Measurements from ENCODE around the gene RNF135.
"Not testable (repeated sequence)": the region's sequence is repeated elsewhere in the genome, so short reads cannot be mapped to it uniquely, and the experiment has no call there.

RNF135 gene

DNA sequence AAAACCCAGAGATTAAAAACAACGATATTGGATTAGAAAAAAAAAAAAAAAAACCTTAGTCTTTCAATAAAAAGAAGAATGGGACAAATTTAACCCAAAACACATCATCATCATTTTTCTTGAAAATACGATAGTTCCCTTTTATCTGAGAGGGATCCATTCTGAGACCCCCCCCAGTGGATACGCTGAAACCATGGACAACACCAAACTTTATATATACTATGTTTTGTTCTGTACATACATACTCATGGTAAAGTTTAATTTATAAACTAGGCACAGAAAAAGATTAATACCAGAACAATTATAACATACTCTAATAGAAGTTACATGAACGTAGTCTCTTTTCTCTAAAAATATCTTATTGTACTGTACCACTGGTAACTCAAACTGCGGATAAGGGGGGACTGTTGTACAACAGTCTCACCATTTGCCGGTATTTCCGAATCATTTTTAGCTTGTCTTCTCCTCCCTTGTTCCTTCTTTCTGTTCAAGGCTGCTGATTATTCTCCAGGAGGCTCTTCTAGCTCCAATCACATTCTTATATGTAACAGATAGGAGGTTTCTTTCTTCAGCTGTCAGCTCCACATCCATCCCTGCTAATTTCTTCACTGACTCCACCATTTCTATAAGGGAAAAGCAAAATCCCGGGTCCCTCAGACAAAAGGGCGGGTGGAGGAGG lies 37.0 kb downstream of the RNF135 start:
- Mint-ChIP-seq H3K27ac (peak overlapping the region; percentile 96), H3K27me3 (no peaks in the 10 kb centered on the region), H3K36me3 (peaks cover 18% of the 10 kb centered on the region)

DNA sequence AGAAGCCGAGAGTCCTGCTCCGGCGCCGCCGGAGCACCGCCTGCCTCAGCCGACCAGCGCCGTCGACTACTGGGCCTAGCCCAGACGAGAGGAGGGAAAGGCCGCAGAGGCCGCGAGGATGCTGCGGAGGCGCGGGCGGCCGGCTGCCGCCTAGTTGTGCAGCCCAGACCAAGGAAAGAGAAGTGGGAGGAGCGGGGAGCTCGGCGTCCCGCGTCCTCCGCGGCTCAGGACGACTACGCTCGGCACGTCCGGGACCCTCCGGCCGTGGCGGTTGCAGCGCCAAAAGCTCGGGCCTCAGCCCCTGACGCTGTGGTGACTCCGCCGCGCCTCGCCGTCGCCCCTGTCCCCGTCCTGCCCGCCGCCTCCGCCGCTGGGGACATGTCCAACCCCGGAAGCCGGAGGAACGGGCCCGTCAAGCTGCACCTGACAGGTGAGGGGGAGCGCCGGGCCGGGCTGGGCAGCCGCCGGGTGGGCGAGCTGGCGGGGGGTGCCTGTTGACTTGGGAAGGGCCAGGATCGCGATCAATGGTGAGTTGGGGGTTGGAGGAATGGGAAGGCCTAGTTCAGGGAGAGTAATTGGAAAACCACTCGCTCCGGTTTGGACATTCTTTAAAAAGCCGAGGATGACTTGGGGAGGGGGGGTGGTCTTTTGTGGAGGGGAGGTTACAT lies 37.7 kb downstream of the RNF135 start:
- peaks cover 33% of the 10 kb centered on the region for H3K4me1 Mint-ChIP-seq
- H3K27me3 Mint-ChIP-seq = no peaks in the 10 kb centered on the region
- peaks cover 18% of the 10 kb centered on the region for H3K36me3 Mint-ChIP-seq
- ATAC-seq = peak; percentile 89
- H3K4me3 Mint-ChIP-seq = peak overlapping the region; percentile 92
- peak overlapping the region; percentile 96 for H3K27ac Mint-ChIP-seq
- peaks cover 5% of the 10 kb centered on the region for H3K9me3 Mint-ChIP-seq

More for the DNA sequence above, 37.0 kb downstream of the RNF135 start:
- ATAC-seq = no peak
- H3K4me1 Mint-ChIP-seq = peaks cover 33% of the 10 kb centered on the region
- peak overlapping the region; percentile 92 for H3K4me3 Mint-ChIP-seq
- H3K9me3 Mint-ChIP-seq = peaks cover 5% of the 10 kb centered on the region

DNA sequence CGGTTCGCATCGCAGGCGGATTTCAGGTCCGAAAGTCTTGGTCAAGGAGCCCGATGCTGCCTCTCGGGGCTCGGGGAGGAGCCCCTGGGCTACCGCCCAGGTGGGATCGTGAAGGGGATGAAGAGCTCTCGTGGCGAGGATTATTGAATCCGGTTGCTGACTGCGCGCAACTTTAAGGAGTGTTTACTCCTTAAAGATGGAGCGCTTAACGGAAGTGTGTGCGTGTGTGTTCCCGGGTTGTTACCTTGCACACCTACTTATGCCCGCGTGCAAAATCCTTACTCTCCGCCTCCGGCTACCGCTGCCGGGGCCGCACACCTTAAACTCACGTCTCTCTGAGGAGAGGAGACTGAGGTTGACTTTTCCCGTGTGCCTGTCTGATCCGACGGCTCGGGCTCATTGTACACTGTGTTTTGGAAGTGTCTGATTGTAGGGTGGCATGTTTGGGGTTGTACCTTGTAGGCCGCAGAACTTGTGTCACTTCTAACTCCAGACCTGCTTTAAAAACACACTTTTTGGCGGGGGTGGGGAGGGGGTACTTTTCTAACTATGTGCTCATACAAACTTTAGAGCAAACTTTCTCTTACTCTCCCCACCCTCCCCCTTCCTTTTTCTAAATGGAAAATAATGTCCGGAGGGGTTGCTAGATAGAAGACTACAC lies 38.3 kb downstream of the RNF135 start:
- Mint-ChIP-seq H3K4me1 (peaks cover 33% of the 10 kb centered on the region), H3K4me3 (peak overlapping the region; percentile 92), H3K27ac (peak overlapping the region; percentile 96), H3K36me3 (peaks cover 14% of the 10 kb centered on the region)
- H3K9me3 Mint-ChIP-seq, H3K27me3 Mint-ChIP-seq: not testable (repeated sequence)
- peak; percentile 40 for ATAC-seq

DNA sequence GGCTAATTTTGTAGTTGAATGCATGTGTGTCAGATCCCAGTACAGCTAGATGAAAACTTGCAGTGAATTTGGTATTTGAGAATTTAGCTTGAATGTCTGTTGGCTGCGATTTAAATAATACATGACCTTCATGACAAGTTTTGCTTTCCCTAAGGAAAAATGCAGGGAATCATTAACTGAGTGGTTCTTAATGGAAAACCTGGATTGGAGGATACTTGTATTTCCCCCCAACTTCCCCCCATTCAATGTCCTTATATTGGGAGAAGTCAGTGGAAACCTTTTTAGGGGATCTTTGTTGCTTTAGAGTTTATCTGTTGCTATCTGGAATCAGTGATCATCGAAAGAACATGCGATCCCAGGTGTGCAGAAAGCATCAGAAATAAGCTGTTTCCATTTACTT lies 39.2 kb downstream of the RNF135 start:
- peaks cover 33% of the 10 kb centered on the region for H3K4me1 Mint-ChIP-seq
- not testable (repeated sequence) for H3K27me3 Mint-ChIP-seq, H3K9me3 Mint-ChIP-seq, ATAC-seq, H3K27ac Mint-ChIP-seq
- peak overlapping the region; percentile 64 for H3K4me3 Mint-ChIP-seq
- peaks cover 10% of the 10 kb centered on the region for H3K36me3 Mint-ChIP-seq

DNA sequence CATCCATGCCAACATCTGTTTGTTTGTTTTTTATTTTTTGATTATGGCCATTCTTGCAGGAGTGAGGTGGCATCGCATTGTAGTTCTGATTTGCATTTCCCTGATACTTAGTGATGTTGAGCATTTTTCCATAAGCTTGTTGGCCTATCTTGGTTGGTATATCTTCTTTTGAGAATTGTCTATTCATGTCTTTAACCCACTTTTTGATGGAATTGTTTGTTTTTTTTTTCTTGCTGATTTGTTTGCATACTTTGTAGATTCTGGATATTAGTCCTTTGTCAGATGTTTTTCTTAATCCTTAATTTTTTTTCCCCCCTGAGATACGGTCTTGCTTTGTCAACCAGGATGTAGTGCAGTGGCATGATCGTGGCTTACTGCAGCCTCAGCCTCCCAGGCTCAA lies 43.0 kb downstream of the RNF135 start:
- Mint-ChIP-seq H3K4me1 (peaks cover 10% of the 10 kb centered on the region), H3K4me3 (no peak overlapping the region), H3K9me3 (no peaks in the 10 kb centered on the region), H3K36me3 (peaks cover 5% of the 10 kb centered on the region), H3K27ac (no peak overlapping the region), H3K27me3 (no peaks in the 10 kb centered on the region)
- ATAC-seq = no peak

DNA sequence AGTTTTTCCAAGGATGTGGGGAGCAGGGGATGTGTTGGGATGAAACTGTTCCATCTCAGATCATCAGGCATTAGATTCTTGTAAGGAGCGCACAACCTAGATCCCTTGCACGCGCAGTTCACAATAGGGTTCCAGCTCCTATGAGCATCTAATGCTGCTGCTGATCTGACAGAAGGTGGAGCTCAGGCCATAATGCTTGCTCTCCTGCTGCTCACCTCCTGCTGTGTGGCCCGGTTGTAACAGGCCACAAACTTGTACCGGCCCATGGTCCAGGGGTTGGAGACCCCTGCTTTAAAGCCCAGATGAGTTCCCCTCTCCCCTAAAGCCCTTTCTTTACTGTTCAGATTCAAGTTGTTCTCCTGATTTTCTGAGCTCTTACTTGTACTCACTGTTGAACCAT lies 44.8 kb downstream of the RNF135 start:
- no peak overlapping the region for H3K4me3 Mint-ChIP-seq
- peaks cover 5% of the 10 kb centered on the region for H3K36me3 Mint-ChIP-seq

DNA sequence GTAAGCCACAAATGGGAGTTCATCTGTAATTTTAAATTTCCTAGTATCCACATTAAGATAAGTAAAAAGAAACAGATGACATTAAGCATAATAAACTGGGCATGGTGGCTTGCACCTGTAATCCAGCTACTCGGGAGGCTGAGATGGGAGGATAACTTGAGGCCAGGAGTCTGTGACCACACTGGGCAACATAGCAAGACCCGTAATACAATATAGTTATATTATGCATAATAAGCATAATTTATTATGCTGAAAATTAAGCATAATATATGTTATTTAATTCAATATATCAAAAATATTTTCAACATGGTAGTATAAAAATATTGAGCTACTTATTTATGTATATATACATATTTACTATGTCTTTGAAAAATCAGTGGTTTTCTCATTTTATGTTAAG lies 48.2 kb downstream of the RNF135 start:
- no peaks in the 10 kb centered on the region for H3K27me3 Mint-ChIP-seq
- no peak for ATAC-seq
- no peaks in the 10 kb centered on the region for H3K4me1 Mint-ChIP-seq
- no peak overlapping the region for H3K4me3 Mint-ChIP-seq
- H3K9me3 Mint-ChIP-seq = no peaks in the 10 kb centered on the region
- H3K36me3 Mint-ChIP-seq = peaks cover 5% of the 10 kb centered on the region
- H3K27ac Mint-ChIP-seq = no peak overlapping the region

More for the DNA sequence above, 44.8 kb downstream of the RNF135 start:
- H3K27me3 Mint-ChIP-seq = no peaks in the 10 kb centered on the region
- H3K4me1 Mint-ChIP-seq = no peaks in the 10 kb centered on the region
- H3K27ac Mint-ChIP-seq = no peak overlapping the region
- H3K9me3 Mint-ChIP-seq = no peaks in the 10 kb centered on the region
- no peak for ATAC-seq

DNA sequence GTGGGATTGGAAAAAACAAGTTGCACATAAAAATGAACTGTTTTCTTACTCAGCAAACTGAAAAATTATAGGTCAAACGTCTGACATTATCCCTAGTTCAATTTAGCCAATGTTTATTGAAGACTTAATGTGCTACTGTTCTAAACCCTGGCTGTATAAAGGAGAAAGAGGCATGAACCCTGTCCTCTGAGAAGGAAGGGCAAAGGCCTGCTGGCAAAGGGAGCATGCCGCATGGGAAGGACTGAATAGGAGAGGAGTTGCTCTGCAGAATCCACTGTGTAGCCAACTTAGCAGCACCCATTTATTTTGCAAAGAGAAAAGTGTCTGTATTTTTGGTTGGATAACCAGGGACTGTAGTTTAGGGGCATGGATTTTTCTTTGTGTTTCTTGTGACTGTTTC lies 52.3 kb downstream of the RNF135 start:
- not testable (repeated sequence) for H3K4me3 Mint-ChIP-seq, H3K27me3 Mint-ChIP-seq, ATAC-seq, H3K9me3 Mint-ChIP-seq, H3K27ac Mint-ChIP-seq, H3K4me1 Mint-ChIP-seq
- H3K36me3 Mint-ChIP-seq = peaks cover 11% of the 10 kb centered on the region

DNA sequence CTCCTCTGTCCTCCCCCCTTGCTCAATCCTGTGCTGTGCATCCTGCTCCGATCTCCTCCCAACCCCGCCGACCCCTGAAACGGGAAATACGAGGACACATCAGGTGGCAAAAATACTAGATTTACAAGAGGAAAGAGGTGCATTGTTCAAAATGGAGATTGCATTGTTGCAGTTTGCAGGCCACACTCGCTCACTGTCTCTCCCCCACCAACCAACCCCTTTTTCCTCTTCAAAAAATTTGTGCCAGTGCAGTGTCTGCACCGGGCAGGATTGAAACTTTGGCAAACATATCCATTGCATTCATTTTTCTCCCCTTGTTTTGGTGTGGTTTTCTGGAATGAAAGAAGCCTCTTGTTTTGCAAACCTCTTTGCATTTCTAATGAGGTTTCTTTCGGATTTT lies 61.0 kb downstream of the RNF135 start:
- no peaks in the 10 kb centered on the region for H3K9me3 Mint-ChIP-seq
- peaks cover 11% of the 10 kb centered on the region for H3K36me3 Mint-ChIP-seq
- no peaks in the 10 kb centered on the region for H3K27me3 Mint-ChIP-seq
- H3K27ac Mint-ChIP-seq = no peak overlapping the region
- H3K4me1 Mint-ChIP-seq = no peaks in the 10 kb centered on the region
- no peak overlapping the region for H3K4me3 Mint-ChIP-seq
- no peak for ATAC-seq

DNA sequence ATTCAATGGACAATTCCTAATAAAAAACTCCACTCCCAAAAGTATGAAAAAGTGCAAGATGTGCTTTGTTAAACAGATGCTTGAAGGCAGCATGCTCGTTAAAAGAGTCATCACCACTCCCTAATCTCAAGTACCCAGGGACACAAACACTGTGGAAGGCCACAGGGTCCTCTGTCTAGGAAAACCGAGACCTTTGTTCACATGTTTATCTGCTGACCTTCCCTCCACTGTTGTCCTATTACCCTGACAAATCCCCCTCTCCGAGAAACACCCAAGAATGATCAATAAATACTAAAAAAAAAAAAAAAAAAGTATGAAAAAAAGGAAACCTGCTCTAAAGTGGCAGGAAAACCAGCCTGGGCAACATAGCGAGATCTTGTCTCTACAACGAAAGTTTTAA lies 64.8 kb downstream of the RNF135 start:
- not testable (repeated sequence) for H3K27me3 Mint-ChIP-seq, ATAC-seq

DNA sequence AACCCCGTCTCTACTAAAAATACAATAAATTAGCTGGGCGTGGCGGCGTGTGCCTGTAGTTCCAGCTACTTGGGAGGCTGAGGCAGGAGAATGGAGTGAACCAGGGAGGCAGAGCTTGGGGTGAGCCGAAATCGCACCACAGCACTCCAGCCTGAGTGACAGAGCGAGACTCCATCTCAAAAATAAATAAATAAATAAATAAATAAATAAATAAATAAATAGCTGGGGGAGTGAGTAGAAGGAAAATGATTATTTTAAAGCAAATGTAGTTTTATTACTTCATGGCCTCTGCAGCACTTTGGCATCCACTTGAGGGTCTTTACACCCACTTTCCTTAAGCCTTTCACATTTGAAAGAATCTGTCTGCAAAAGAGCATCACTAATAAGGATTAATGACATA lies 70.0 kb downstream of the RNF135 start:
- H3K27ac Mint-ChIP-seq, ATAC-seq, H3K27me3 Mint-ChIP-seq, H3K9me3 Mint-ChIP-seq, H3K4me3 Mint-ChIP-seq, H3K4me1 Mint-ChIP-seq, H3K36me3 Mint-ChIP-seq: not testable (repeated sequence)

More for the DNA sequence above, 64.8 kb downstream of the RNF135 start:
- H3K27ac Mint-ChIP-seq, H3K4me3 Mint-ChIP-seq, H3K9me3 Mint-ChIP-seq, H3K4me1 Mint-ChIP-seq: not testable (repeated sequence)
- peaks cover 11% of the 10 kb centered on the region for H3K36me3 Mint-ChIP-seq

DNA sequence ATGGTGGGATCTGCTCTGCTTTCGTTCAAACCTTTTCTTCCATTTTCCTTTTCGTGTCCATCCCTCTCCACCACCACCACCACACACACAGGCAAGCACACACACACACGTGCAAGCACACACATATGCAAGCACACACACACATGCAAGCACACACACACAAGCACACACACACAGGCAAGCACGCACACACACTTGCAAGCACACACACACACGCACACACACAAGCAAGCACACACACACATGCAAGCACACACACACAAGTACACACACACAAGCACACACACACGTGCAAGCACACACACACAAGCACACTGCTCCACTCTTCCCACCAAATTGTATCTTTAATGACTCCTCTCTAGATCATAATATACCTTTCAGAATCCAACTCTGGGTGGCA lies 71.5 kb downstream of the RNF135 start:
- H3K36me3 Mint-ChIP-seq, H3K9me3 Mint-ChIP-seq, H3K27me3 Mint-ChIP-seq, H3K4me1 Mint-ChIP-seq, ATAC-seq, H3K27ac Mint-ChIP-seq, H3K4me3 Mint-ChIP-seq: not testable (repeated sequence)

DNA sequence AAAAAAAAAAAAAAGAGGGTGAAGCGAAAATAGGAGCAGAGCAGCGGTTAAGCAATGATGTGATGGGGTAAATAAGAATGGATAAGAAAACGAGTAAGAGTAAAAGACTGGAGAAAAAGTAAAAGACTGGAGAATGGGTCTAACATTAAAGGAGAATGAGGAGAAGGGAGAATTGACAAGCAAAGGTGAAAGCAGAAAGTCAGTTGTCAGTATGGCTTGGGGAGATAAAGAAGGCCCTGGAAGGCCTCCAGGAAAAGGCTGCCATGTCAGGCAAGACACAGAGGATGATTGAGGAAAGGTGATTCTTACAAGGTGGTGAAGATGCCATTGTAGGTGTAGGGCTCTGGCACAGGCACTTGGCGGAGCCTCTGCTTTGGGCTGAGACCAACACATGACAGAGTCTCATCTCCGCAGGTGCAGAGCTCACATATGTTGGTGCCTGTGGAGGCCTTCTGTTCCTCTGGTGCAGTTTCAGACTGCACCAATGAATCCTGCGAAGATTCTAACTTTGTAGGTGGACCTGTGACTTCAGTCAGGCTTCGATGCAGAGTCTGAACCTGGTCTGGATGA lies 76.1 kb downstream of the RNF135 start:
- H3K36me3 Mint-ChIP-seq = peaks cover 13% of the 10 kb centered on the region
- ATAC-seq, H3K4me3 Mint-ChIP-seq, H3K4me1 Mint-ChIP-seq, H3K9me3 Mint-ChIP-seq, H3K27ac Mint-ChIP-seq, H3K27me3 Mint-ChIP-seq: not testable (repeated sequence)

DNA sequence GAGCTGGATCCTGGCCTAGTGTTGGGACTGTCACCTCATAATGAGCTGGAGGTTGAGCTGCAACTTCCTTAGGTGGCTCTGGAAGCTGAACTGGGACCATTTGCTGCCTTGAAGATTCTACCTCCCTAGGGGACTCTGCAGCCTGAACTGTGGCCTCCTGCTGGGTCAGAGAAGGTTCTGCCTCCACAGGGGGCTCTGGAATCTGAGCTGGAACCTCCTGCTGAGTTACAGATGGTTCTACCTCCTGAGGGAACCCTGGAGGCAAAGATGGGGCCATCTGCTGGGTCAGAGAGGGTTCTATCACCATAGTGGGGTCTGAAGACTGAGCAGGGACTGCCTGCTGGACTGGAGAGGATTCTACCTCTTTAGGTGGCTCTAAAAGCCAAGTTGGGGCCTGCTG lies 77.3 kb downstream of the RNF135 start:
- H3K4me1 Mint-ChIP-seq = no peaks in the 10 kb centered on the region

DNA sequence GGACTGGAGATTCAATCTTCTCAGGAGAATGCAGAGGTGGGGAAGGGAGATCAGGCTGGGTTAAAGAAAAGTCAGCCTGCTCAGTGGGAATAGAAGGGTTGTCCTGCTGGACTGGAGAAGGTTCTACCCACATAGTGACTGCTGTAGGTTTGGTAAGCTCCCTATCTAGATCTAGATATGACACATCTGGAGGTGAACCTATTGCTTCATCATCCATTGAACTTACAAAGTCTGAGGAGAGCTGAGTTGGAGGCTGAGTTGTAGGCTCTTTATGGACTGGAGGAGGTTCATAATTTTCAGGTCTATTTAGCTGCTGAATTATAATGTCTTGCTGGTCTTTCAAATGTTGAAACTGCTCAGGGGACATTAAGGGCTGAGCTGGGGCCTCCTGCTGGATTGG lies 77.9 kb downstream of the RNF135 start:
- Mint-ChIP-seq H3K4me1 (no peaks in the 10 kb centered on the region), H3K4me3 (no peak overlapping the region), H3K36me3 (peaks cover 13% of the 10 kb centered on the region), H3K27ac (no peak overlapping the region), H3K9me3 (no peaks in the 10 kb centered on the region), H3K27me3 (no peaks in the 10 kb centered on the region)
- no peak for ATAC-seq

More for the DNA sequence above, 77.3 kb downstream of the RNF135 start:
- no peaks in the 10 kb centered on the region for H3K27me3 Mint-ChIP-seq
- H3K4me3 Mint-ChIP-seq = no peak overlapping the region
- peaks cover 13% of the 10 kb centered on the region for H3K36me3 Mint-ChIP-seq
- H3K9me3 Mint-ChIP-seq = no peaks in the 10 kb centered on the region
- H3K27ac Mint-ChIP-seq = no peak overlapping the region
- no peak for ATAC-seq

Data from stimulated activated memory B cell treated with anti-CD40 and anti-IgM and Interleukin-4, amounts not matched to agents 10 μg/mL and 1 μg/mL and 100 μg/mL, for 72 hours (primary cell).